Measurements from ENCODE around the gene BCAP31. TPM values are rescaled to one million over a fixed set of nuclear protein-coding genes. Genes with fewer than 3 reads are reported as not detected.

BCAP31 gene
- total RNA-seq, 4 donors from 2014 or later, result 37.6 to 113 (median 74.4) TPM

GRCh38 chrX:153688911-153689590 is 35.1 kb downstream of the BCAP31 start:
- peak overlapping the region in 3 of 4 donors; percentile 41 to 57 (median 46) for H3K4me3 ChIP-seq
- H3K27me3 ChIP-seq, result no peaks in the 10 kb centered on the region
- peaks cover 0 to 17% (median 10%) of the 10 kb centered on the region in 4 donors for H3K4me1 ChIP-seq
- peak overlapping the region; percentile 61 to 83 (median 71) for H3K27ac ChIP-seq
- no peaks in the 10 kb centered on the region for H3K9me3 ChIP-seq
- WGBS, 2 donors (ENCODE audit: low coverage in 1 of 2), result 60% methylated on average over 15 of the region's 53 CpGs; no CpG with 5 or more reads in 1 of the 2 donors
- in situ Hi-C loops (cut with MboI; ENCODE audit: low pct_ligation_motif_present in 1 of 4, low pct_unique_long_range_greater_than_20kb in 1 of 4, low sequenced_read_pairs in 3 of 4) (no loop called here), intact Hi-C loops (cut with DNase I; ENCODE audit: low total_unique reads) (no loop called here)
- TF ChIP-seq POLR2A (IDR thresholded peaks at IDR 0.05) (no peak), POLR2AphosphoS5 (IDR thresholded peaks at IDR 0.05) (no peak), EP300 (IDR thresholded peaks at IDR 0.05; ENCODE audit: low read depth) (no peak)
- TF ChIP-seq, protein P1, sequence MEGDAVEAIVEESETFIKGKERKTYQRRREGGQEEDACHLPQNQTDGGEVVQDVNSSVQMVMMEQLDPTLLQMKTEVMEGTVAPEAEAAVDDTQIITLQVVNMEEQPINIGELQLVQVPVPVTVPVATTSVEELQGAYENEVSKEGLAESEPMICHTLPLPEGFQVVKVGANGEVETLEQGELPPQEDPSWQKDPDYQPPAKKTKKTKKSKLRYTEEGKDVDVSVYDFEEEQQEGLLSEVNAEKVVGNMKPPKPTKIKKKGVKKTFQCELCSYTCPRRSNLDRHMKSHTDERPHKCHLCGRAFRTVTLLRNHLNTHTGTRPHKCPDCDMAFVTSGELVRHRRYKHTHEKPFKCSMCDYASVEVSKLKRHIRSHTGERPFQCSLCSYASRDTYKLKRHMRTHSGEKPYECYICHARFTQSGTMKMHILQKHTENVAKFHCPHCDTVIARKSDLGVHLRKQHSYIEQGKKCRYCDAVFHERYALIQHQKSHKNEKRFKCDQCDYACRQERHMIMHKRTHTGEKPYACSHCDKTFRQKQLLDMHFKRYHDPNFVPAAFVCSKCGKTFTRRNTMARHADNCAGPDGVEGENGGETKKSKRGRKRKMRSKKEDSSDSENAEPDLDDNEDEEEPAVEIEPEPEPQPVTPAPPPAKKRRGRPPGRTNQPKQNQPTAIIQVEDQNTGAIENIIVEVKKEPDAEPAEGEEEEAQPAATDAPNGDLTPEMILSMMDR (IDR thresholded peaks at IDR 0.05), result no peak
- no peak for DNase-seq
- H3K36me3 ChIP-seq, result no peaks in the 10 kb centered on the region

GRCh38 chrX:153688506-153688905 is 35.7 kb downstream of the BCAP31 start:
- intact Hi-C loops (cut with DNase I; ENCODE audit: low total_unique reads), result no loop called here
- TF ChIP-seq POLR2AphosphoS5 (IDR thresholded peaks at IDR 0.05), result no peak
- TF ChIP-seq POLR2A (IDR thresholded peaks at IDR 0.05), result no peak
- TF ChIP-seq, protein P1 (IDR thresholded peaks at IDR 0.05), result no peak
- H3K27me3 ChIP-seq, result no peaks in the 10 kb centered on the region
- peak overlapping the region; percentile 61 to 83 (median 71) for H3K27ac ChIP-seq
- no peaks in the 10 kb centered on the region for H3K36me3 ChIP-seq
- WGBS, 2 donors (ENCODE audit: low coverage in 1 of 2), result 56% methylated on average over 18 of the region's 57 CpGs; no CpG with 5 or more reads in 1 of the 2 donors
- no peaks in the 10 kb centered on the region for H3K9me3 ChIP-seq
- H3K4me3 ChIP-seq, result peak overlapping the region; percentile 24 to 57 (median 44)
- no peak for DNase-seq
- peaks cover 0 to 17% (median 10%) of the 10 kb centered on the region in 4 donors for H3K4me1 ChIP-seq
- in situ Hi-C loops (cut with MboI; ENCODE audit: low pct_ligation_motif_present in 1 of 4, low pct_unique_long_range_greater_than_20kb in 1 of 4, low sequenced_read_pairs in 3 of 4), result no loop called here

DNA sequence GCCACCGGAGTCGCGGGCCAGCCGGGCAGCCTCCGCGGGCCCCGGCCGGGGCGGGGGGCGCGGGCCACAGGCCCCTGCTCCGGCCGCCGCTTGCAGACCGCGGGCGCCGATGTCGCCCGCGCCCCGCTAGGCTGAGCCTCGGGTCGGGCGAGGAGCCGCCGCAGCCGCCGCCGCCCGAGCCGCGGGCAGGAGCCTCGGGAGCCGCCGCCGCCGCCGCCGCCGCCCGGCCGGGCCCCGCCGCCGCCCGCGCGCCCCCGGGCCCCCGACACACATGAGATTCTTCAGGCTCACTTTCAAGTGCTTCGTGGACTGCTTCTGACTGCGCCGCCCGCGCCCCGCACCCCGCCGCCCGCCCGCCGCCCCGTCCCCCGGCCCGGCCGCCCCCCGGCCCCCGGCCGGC is 36.1 kb downstream of the BCAP31 start:
- in situ Hi-C loops (cut with MboI; ENCODE audit: low pct_ligation_motif_present in 1 of 4, low pct_unique_long_range_greater_than_20kb in 1 of 4, low sequenced_read_pairs in 3 of 4) (no loop called here), intact Hi-C loops (cut with DNase I; ENCODE audit: low total_unique reads) (no loop called here)
- Histone ChIP-seq H3K27ac (peak overlapping the region in 1 of 4 donors; percentile 79), H3K27me3 (no peaks in the 10 kb centered on the region), H3K4me3 (no peak overlapping the region), H3K4me1 (peaks cover 0 to 17% (median 10%) of the 10 kb centered on the region in 4 donors), H3K36me3 (no peaks in the 10 kb centered on the region), H3K9me3 (no peaks in the 10 kb centered on the region)
- WGBS, 2 donors (ENCODE audit: low coverage in 1 of 2), result 37% methylated on average over 43 of the region's 69 CpGs; no CpG with 5 or more reads in 1 of the 2 donors
- no peak for DNase-seq
- no peak for TF ChIP-seq POLR2AphosphoS5 (IDR thresholded peaks at IDR 0.05)

- peak; percentile 71 for DNase-seq
- TF ChIP-seq POLR2A (IDR thresholded peaks at IDR 0.05), result peak; percentile 55
- TF ChIP-seq, protein P1 (IDR thresholded peaks at IDR 0.05), result peak in 4 of 5 experiments; percentile 16 to 41 (median 25)
- TF ChIP-seq POLR2AphosphoS5 (IDR thresholded peaks at IDR 0.05), result peak; percentile 48 to 82 (median 57)
- TF ChIP-seq EP300 (IDR thresholded peaks at IDR 0.05; ENCODE audit: low read depth), result no peak
- Histone ChIP-seq H3K27me3 (no peaks in the 10 kb centered on the region), H3K9me3 (no peaks in the 10 kb centered on the region), H3K27ac (peak within 1 kb of the TSS; percentile 67 to 83 (median 80)), H3K36me3 (no peaks in the 10 kb centered on the region), H3K4me3 (peak within 1 kb of the TSS; percentile 32 to 57 (median 44)), H3K4me1 (peaks cover 0 to 17% (median 10%) of the 10 kb centered on the region in 4 donors)
- intact Hi-C loops (cut with DNase I; ENCODE audit: low total_unique reads) (no loop called here), in situ Hi-C loops (cut with MboI; ENCODE audit: low pct_ligation_motif_present in 1 of 4, low pct_unique_long_range_greater_than_20kb in 1 of 4, low sequenced_read_pairs in 3 of 4) (no loop called here)
- WGBS, 2 donors (ENCODE audit: low coverage in 1 of 2), result 48% methylated on average over 56 of the region's 66 CpGs; no CpG with 5 or more reads in 1 of the 2 donors
Measured at GRCh38 chrX:153687121-153688039, 36.8 kb downstream of the BCAP31 start, which contains the start of gene SLC6A8. Gene SLC6A8, plus strand, starts transcription at chrX:153687926. Its CDS starts 649 bp downstream, at chrX:153688575.

Measured in transverse colon (tissue), 4 donors.